A549 (cell line): ENCODE measurements around the gene MTRR. TPM values are rescaled to one million over a fixed set of nuclear protein-coding genes. Genes with fewer than 3 reads are reported as not detected.

Experiments
- ATAC-seq, 2 experiments: fragments of 200-7000 bp in 1 of 2; fragments of >200 bp in 1 of 2; cut with Nextera tagmentation in 1 of 2; cut with Tn5 transposase in 1 of 2; 3 replicates each; pipeline versions ENCODE4 v1.8.0 to v1.9.1; 2018 to 2020; ENCODE audit warnings: mild to moderate bottlenecking in 1 of 2, moderate library complexity in 1 of 2
- CTCF ChIA-PET: fragments of 300-600 bp; sonication (Branson Sonifier 250); formaldehyde crosslinking; extraction: SDS; loops from one replicate; lab custom pipeline; 2021; ENCODE audit warnings: antibody characterized with exemption, inconsistent platforms; lab: Yijun Ruan, JAX
- POLR2A ChIA-PET: fragments of 350-600 bp; formaldehyde crosslinking; extraction: SDS; loops from one replicate; lab custom pipeline; 2021; ENCODE audit warnings: antibody characterized with exemption, inconsistent platforms; lab: Yijun Ruan, JAX
- DNase-seq, 2 experiments: peaks; one replicate each; pipeline versions ENCODE4 v3.0.0 to v3.0.0-alpha.2; 2011 to 2016; ENCODE audit warnings: low read depth in 1 of 2, low spot score in 1 of 2
- FAIRE-seq: peaks from 2 replicates; lab custom pipeline; 2011; peaks lifted over from hg19 to GRCh38; lab: Jason Lieb, UNC
- H3K27ac ChIP-seq, 2 experiments: fragments of >200 bp; sonication (Bioruptor Twin); formaldehyde crosslinking; 3 replicates each; pipeline ENCODE4 v1.5.1; 2016 to 2017
- H3K4me1 ChIP-seq: fragments of >200 bp; sonication (Bioruptor Twin); formaldehyde crosslinking; 3 replicates; pipeline ENCODE4 v1.6.1; 2016
- H3K4me2 ChIP-seq: fragments of >200 bp; sonication (Bioruptor Twin); formaldehyde crosslinking; 3 replicates; pipeline ENCODE4 v1.6.1; 2016
- H3K4me3 ChIP-seq: fragments of >200 bp; sonication (Bioruptor Twin); formaldehyde crosslinking; 3 replicates; pipeline ENCODE4 v1.5.1; 2016
- H3K9me3 ChIP-seq: fragments of >200 bp; sonication (Bioruptor Twin); formaldehyde crosslinking; 3 replicates; pipeline ENCODE4 v1.6.1; 2016
- CBX2 ChIP-seq: fragments of 200-600 bp; sonication (generic); IDR thresholded peaks from 2 replicates; pipeline ENCODE4 v1.6.1; 2016; ENCODE audit warnings: low read depth, mild to moderate bottlenecking, borderline replicate concordance
- CHD2 ChIP-seq: fragments of 150-350 bp; IDR thresholded peaks from 2 replicates; pipeline ENCODE4 v1.6.1; 2014; ENCODE audit warnings: low read length; ENCODE audit not compliant: partially characterized antibody
- CTCF ChIP-seq: fragments of >200 bp; sonication (Bioruptor Twin); formaldehyde crosslinking; IDR thresholded peaks from 3 replicates; pipeline ENCODE4 v1.5.1; 2016
- ELK1 ChIP-seq: fragments of 150-350 bp; IDR thresholded peaks from 2 replicates; pipeline ENCODE4 v1.6.1; 2014; ENCODE audit warnings: low read depth, mild to moderate bottlenecking, low read length
- FOXS1 ChIP-seq: fragments of 250-450 bp; sonication (Bioruptor Pico); IDR thresholded peaks from 2 replicates; pipeline ENCODE4 v1.5.0; 2020; ENCODE audit warnings: mild to moderate bottlenecking, moderate library complexity
- HDAC2 ChIP-seq: fragments of 200-600 bp; sonication (generic); IDR thresholded peaks from 2 replicates; pipeline ENCODE4 v1.6.1; 2016
- HEYL ChIP-seq: fragments of 250-450 bp; sonication (Bioruptor Pico); IDR thresholded peaks from 2 replicates; pipeline ENCODE4 v1.8.0; 2021; ENCODE audit warnings: mild to moderate bottlenecking, moderate library complexity
- HOXA7 ChIP-seq: fragments of 250-450 bp; sonication (Bioruptor Pico); IDR thresholded peaks from 2 replicates; pipeline ENCODE4 v1.5.0; 2020; ENCODE audit warnings: mild to moderate bottlenecking, moderate library complexity
- HOXB5 ChIP-seq: fragments of 250-450 bp; sonication (Bioruptor Pico); IDR thresholded peaks from 2 replicates; pipeline ENCODE4 v1.5.0; 2020; ENCODE audit warnings: mild to moderate bottlenecking, moderate library complexity
- JUNB ChIP-seq: fragments of >200 bp; sonication (Bioruptor Twin); formaldehyde crosslinking; IDR thresholded peaks from 2 replicates; pipeline ENCODE4 v1.6.1; 2016
- KDM5A ChIP-seq: fragments of 200-600 bp; sonication (generic); IDR thresholded peaks from 2 replicates; pipeline ENCODE4 v1.6.1; 2016; ENCODE audit warnings: antibody characterized with exemption, mild to moderate bottlenecking
- MAX ChIP-seq: IDR thresholded peaks from 2 replicates; pipeline ENCODE4 v1.6.1; 2012
- MAZ ChIP-seq: fragments of 150-350 bp; IDR thresholded peaks from 2 replicates; pipeline ENCODE4 v1.6.1; 2014; ENCODE audit warnings: antibody characterized with exemption, low read depth, low read length, borderline replicate concordance
- NR3C1 ChIP-seq: fragments of >200 bp; sonication (Bioruptor Twin); formaldehyde crosslinking; IDR thresholded peaks from 3 replicates; pipeline ENCODE4 v1.6.1; 2017
- PBX3 ChIP-seq: IDR thresholded peaks from 2 replicates; pipeline ENCODE4 v1.6.1; 2012
- PHF8 ChIP-seq: fragments of 200-600 bp; sonication (generic); IDR thresholded peaks from 2 replicates; pipeline ENCODE4 v1.6.1; 2016; ENCODE audit warnings: low read depth, mild to moderate bottlenecking, antibody characterized with exemption, moderate library complexity, borderline replicate concordance
- POLR2A ChIP-seq: IDR thresholded peaks from 2 replicates; pipeline ENCODE4 v1.6.1; 2012; ENCODE audit warnings: mild to moderate bottlenecking, low read length
- RAD21 ChIP-seq, 2 experiments: fragments of >200 bp in 1 of 2; sonication (Bioruptor Twin) in 1 of 2; formaldehyde crosslinking in 1 of 2; IDR thresholded peaks in 1 of 2; conservative IDR thresholded peaks in 1 of 2; 2 replicates in 1 of 2; 3 replicates in 1 of 2; pipeline ENCODE4 v1.6.1; 2012 to 2018; ENCODE audit warnings: inconsistent platforms in 1 of 2
- RCOR1 ChIP-seq: fragments of 150-350 bp; IDR thresholded peaks from 2 replicates; pipeline ENCODE4 v1.6.1; 2014; ENCODE audit warnings: antibody characterized with exemption, low read length, low read depth
- REST ChIP-seq: fragments of 200-600 bp; sonication (generic); IDR thresholded peaks from 2 replicates; pipeline ENCODE4 v1.6.1; 2016; ENCODE audit warnings: antibody characterized with exemption, mild to moderate bottlenecking, moderate library complexity
- RFX5 ChIP-seq: fragments of 450-650 bp; IDR thresholded peaks from 2 replicates; pipeline ENCODE4 v1.7.1; 2014; ENCODE audit warnings: antibody characterized with exemption, mild to moderate bottlenecking, moderate library complexity
- TFCP2L1 ChIP-seq: fragments of 250-450 bp; sonication (Bioruptor Pico); IDR thresholded peaks from 2 replicates; pipeline ENCODE4 v1.5.0; 2021; ENCODE audit warnings: mild to moderate bottlenecking
- USF2 ChIP-seq: fragments of 450-650 bp; IDR thresholded peaks from 2 replicates; pipeline ENCODE4 v1.6.1; 2014; ENCODE audit warnings: antibody characterized with exemption
- ZFP36 ChIP-seq: fragments of 450-650 bp; IDR thresholded peaks from 2 replicates; pipeline ENCODE4 v1.6.1; 2014; ENCODE audit warnings: borderline replicate concordance; ENCODE audit not compliant: partially characterized antibody
- ZSCAN20 ChIP-seq: fragments of 250-450 bp; sonication (Bioruptor Pico); IDR thresholded peaks from 2 replicates; pipeline ENCODE4 v1.8.0; 2022; ENCODE audit warnings: mild to moderate bottlenecking, moderate library complexity
- WGBS: methylation state at CpG from one replicate; pipeline ENCODE4 v1.1.6; 2017; ENCODE audit errors: missing lambda C conversion rate; 5-methylcytosine and 5-hydroxymethylcytosine counted together
- polyA plus RNA-seq, 4 experiments: library from polyadenylated mRNA; depleted of rRNA in 3 of 4; stranded (reverse); fragments of >200 nt; fragmentation: RNase III in 1 of 4; extraction: RNeasy Plus Mini Kit Qiagen cat#74134 plus additional on column Dnase treatment in 1 of 4; gene quantifications; 2 replicates in 3 of 4; 3 replicates in 1 of 4; pipeline ENCODE4 v1.2.3, GENCODE V29; 2011 to 2017

The MTRR gene
- polyA plus RNA-seq, 2 of the 4 experiments (the other 2 are of a cell fraction): 44.1 to 86.3 TPM

- Histone ChIP-seq H3K27ac (no peak overlapping the region), H3K9me3 (no peaks in the 10 kb centered on the region), H3K4me3 (no peak overlapping the region), H3K4me2 (no peak overlapping the region), H3K4me1 (no peaks in the 10 kb centered on the region)
- ChIA-PET POLR2A (no interaction called here), CTCF (interaction anchor here (1.0 kb wide), 1 partner anchor 49 kb away, joined by 3 read pairs; no protein-coding TSS in a partner anchor)
- TF ChIP-seq USF2 (no peak), ELK1 (no peak), ZSCAN20 (no peak), HDAC2 (no peak), REST (no peak), ZFP36 (no peak), CHD2 (no peak), PHF8 (no peak), NR3C1 (no peak), HEYL (no peak), POLR2A (no peak), CBX2 (no peak), JUNB (no peak), RAD21 (conservative IDR thresholded peaks at IDR 0.05 in 1 of 2, IDR thresholded peaks at IDR 0.05 in 1 of 2) (no peak), RCOR1 (no peak), FOXS1 (no peak), MAX (no peak), MAZ (no peak), HOXB5 (CRISPR knock-in tag) (no peak)
- FAIRE-seq (no peak), ATAC-seq (no peak), DNase-seq (no peak)
- 16% methylated on average over 3 of the region's 3 CpGs for WGBS
Measured at GRCh38 chr5:7837403-7837802, 31.5 kb upstream of the MTRR start.

- 3% methylated on average over 2 of the region's 2 CpGs for WGBS
- no peak for TF ChIP-seq CTCF
- TF ChIP-seq PBX3: no peak
- no peak for TF ChIP-seq HOXA7 (CRISPR knock-in tag)
- TF ChIP-seq RFX5: no peak
- TF ChIP-seq TFCP2L1 (CRISPR knock-in tag): no peak
- TF ChIP-seq KDM5A: no peak
- no peak for TF ChIP-seq CBX2
- TF ChIP-seq HEYL: no peak
- Histone ChIP-seq H3K27ac (no peak overlapping the region), H3K4me2 (no peak overlapping the region), H3K4me3 (no peak overlapping the region), H3K9me3 (no peaks in the 10 kb centered on the region), H3K4me1 (no peaks in the 10 kb centered on the region)
- FAIRE-seq: no peak
- no peak for DNase-seq
- ChIA-PET CTCF (interaction anchor here (0.9 kb wide), 1 partner anchor 9 kb away, joined by 3 read pairs; no protein-coding TSS in a partner anchor), POLR2A (no interaction called here)
- no peak for ATAC-seq
Measured at GRCh38 chr5:7842531-7842930, 26.4 kb upstream of the MTRR start.
